Adrenal gland (tissue), 12 donors: ENCODE data around the gene UNC5A. TPM values are rescaled to one million over a fixed set of nuclear protein-coding genes. Genes with fewer than 3 reads are reported as not detected.

Experiments
- DNase-seq, 7 donors: peaks; one replicate each; pipeline ENCODE4 v3.0.0-alpha.2; 2019 to 2020
- H3K27ac ChIP-seq, 5 donors: fragments of 200-600 bp; sonication (generic) in 4 of 5; 1 replicate in 3 of 5; 2 replicates in 2 of 5; pipeline versions ENCODE4 v1.5.1 to v1.8.0; 2016 to 2020; ENCODE audit warnings: mild to moderate bottlenecking in 1 of 5
- H3K27me3 ChIP-seq: fragments of 200-600 bp; 2 replicates; pipeline ENCODE4 v1.8.0; 2021
- H3K36me3 ChIP-seq, 2 donors: fragments of 200-600 bp; replicated peaks in 1 of 2; 1 replicate in 1 of 2; 2 replicates in 1 of 2; pipeline versions ENCODE4 v1.5.1 to v1.8.0; 2018 to 2022
- H3K4me1 ChIP-seq, 2 donors: fragments of 200-600 bp; replicated peaks in 1 of 2; 1 replicate in 1 of 2; 2 replicates in 1 of 2; pipeline versions ENCODE4 v1.5.1 to v1.8.0; 2018 to 2021
- H3K4me3 ChIP-seq, 4 donors: fragments of 200-600 bp; sonication (generic) in 3 of 4; one replicate each; pipeline ENCODE4 v1.5.1; 2016 to 2018
- H3K9me3 ChIP-seq, 3 donors: fragments of 200-600 bp; sonication (generic) in 1 of 3; replicated peaks in 1 of 3; 1 replicate in 2 of 3; 2 replicates in 1 of 3; pipeline versions ENCODE4 v1.5.1 to v1.8.0; 2016 to 2021
- POLR2A ChIP-seq, 2 donors: fragments of 450-650 bp; IDR thresholded peaks; one replicate each; pipeline ENCODE4 v1.6.1; 2017; ENCODE audit warnings: antibody characterized with exemption in 2 of 2, mild to moderate bottlenecking in 2 of 2, moderate library complexity in 1 of 2
- WGBS, 4 donors: extraction: QIAGEN DNeasy Blood & Tissue Kit in 2 of 4; methylation state at CpG; one replicate each; pipeline versions ENCODE4 v1.1.5 to v1.1.7; 2013 to 2017; 5-methylcytosine and 5-hydroxymethylcytosine counted together
- intact Hi-C, 2 donors: fragments of 100-400 bp; cut with DNase I; formaldehyde crosslinking; loops; one replicate each; pipeline versions ENCODE4 v1.14.1 to v1.15.0; 2022 to 2023
- polyA plus RNA-seq, 3 donors: library from polyadenylated mRNA; stranded (reverse); fragments of 200-250 nt in 2 of 3; fragments of 350-450 nt in 1 of 3; fragmentation: Illumina TruSeq in 1 of 3; extraction: RNeasy Lipid Tissue Mini Kit (QIAGEN cat#74804) in 1 of 3; gene quantifications; one replicate each; pipeline ENCODE4 v1.2.3, GENCODE V29; 2013 to 2014
- total RNA-seq, 9 donors: library from RNA; depleted of rRNA in 4 of 9; stranded (reverse); fragments of >200 nt in 4 of 9; fragments of 120-200 nt in 1 of 9; fragmentation: NEBNext Ultra II Directional in 1 of 9; extraction: Animal tissue kit (Norgen Biotek cat#: 25700) in 1 of 9; gene quantifications; one replicate each; pipeline versions ENCODE4 v1.1.0 to v1.2.4, GENCODE V29; 2013 to 2023
- TF ChIP-seq, protein P1 (sequence below), 6 experiments: fragments of 450-650 bp in 4 of 6; fragments of 200-600 bp in 2 of 6; sonication (generic) in 1 of 6; IDR thresholded peaks; 1 replicate in 5 of 6; 2 replicates in 1 of 6; pipeline versions ENCODE4 v1.5.1 to v1.8.0; 2016 to 2021; ENCODE audit warnings: antibody characterized with exemption in 6 of 6, mild to moderate bottlenecking in 2 of 6, moderate library complexity in 1 of 6
- donor health status: healthy with polysubstance abuse.
- donor health status: Bipolar disorder and iron deficiency.
- donor health status: DM: yes; HTN: yes; CAD: no.
- donor health status: DM: no; HTN: no; CAD: no.
- donor health status: DM: no; HTN: no; CAD: no.
- donor health status: DM: yes; HTN: yes; CAD: no.

Gene UNC5A
- total and polyA plus RNA-seq, 12 donors: 0.06 to 19.7 (median 3.5) TPM; not detected in 2

DNA sequence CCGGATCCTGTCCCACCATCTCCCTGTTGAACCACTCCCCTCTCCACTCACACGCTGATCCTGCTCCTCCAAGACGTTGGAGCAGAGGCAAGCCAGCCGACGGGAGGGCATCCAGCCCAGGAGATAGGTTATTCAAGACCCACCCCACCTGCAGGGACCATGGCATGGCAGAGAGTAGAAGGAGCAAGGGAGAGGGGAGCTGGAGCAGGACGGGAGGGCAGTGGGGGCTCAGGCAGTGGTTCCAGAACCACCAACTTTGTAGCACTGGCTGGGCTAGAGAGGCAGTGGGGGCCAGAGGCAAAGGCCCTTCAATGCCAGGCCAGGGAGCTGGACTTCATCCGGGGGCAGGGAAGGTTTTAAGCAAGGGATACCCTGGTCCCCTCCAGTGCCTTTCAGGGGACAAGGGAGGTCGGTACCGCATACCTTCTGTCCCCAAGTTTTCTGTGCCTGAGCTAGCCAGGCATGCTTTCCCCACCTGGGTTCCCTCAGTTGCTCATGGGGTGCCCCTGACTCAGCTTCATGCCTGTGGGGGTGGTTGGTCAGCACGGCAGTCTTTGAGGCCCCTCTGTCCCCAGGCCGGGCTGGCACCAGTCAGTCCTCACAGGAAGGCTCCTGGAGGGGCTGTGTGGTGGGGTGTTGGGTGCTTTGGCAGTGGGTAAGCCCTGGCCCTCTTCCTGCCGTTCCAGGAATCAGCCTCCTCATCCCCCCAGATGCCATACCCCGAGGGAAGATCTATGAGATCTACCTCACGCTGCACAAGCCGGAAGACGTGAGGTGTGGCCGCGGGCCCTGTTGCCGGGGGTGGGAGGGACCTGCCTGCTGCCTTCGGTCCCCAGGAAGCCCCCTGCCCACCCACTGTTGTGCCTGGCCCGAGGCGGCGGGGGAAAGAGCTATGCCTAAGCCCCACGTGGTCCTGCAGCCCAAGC is 66.4 kb downstream of the UNC5A start:
- no peak for DNase-seq
- Histone ChIP-seq H3K27me3 (peaks cover 4% of the 10 kb centered on the region), H3K27ac (no peak overlapping the region), H3K9me3 (no peaks in the 10 kb centered on the region), H3K4me3 (no peak overlapping the region), H3K4me1 (no peaks in the 10 kb centered on the region), H3K36me3 (no peaks in the 10 kb centered on the region)
- WGBS, 4 donors: 53 to 68% (median 57%) methylated on average over 10 to 24 of the region's 24 CpGs
- TF ChIP-seq POLR2A (IDR thresholded peaks at IDR 0.05): no peak
- TF ChIP-seq, protein P1, sequence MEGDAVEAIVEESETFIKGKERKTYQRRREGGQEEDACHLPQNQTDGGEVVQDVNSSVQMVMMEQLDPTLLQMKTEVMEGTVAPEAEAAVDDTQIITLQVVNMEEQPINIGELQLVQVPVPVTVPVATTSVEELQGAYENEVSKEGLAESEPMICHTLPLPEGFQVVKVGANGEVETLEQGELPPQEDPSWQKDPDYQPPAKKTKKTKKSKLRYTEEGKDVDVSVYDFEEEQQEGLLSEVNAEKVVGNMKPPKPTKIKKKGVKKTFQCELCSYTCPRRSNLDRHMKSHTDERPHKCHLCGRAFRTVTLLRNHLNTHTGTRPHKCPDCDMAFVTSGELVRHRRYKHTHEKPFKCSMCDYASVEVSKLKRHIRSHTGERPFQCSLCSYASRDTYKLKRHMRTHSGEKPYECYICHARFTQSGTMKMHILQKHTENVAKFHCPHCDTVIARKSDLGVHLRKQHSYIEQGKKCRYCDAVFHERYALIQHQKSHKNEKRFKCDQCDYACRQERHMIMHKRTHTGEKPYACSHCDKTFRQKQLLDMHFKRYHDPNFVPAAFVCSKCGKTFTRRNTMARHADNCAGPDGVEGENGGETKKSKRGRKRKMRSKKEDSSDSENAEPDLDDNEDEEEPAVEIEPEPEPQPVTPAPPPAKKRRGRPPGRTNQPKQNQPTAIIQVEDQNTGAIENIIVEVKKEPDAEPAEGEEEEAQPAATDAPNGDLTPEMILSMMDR (IDR thresholded peaks at IDR 0.05): no peak
- intact Hi-C loops: no loop called here

DNA sequence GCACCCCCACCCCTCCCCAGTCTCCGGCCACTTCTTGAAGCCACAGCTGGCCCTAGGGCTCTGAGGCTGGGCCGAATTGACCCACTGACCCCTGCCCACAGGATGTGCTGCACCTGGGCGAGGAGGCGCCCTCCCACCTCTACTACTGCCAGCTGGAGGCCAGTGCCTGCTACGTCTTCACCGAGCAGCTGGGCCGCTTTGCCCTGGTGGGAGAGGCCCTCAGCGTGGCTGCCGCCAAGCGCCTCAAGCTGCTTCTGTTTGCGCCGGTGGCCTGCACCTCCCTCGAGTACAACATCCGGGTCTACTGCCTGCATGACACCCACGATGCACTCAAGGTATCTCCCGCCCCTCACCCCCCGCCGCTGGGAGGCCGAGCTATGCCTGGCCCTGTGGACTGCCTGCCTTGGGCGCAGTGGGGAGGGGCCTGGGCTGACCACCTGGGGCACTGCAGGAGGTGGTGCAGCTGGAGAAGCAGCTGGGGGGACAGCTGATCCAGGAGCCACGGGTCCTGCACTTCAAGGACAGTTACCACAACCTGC is 67.5 kb downstream of the UNC5A start:
- Histone ChIP-seq H3K4me1 (no peaks in the 10 kb centered on the region), H3K36me3 (no peaks in the 10 kb centered on the region), H3K27me3 (peaks cover 4% of the 10 kb centered on the region), H3K9me3 (no peaks in the 10 kb centered on the region), H3K4me3 (no peak overlapping the region), H3K27ac (no peak overlapping the region)
- 72 to 78% (median 76%) methylated on average over 11 to 21 of the region's 21 CpGs; no CpG with 5 or more reads in 1 of the 4 donors for WGBS, 4 donors
- DNase-seq: no peak
- intact Hi-C loops: no loop called here
- TF ChIP-seq, protein P1 (IDR thresholded peaks at IDR 0.05): no peak
- TF ChIP-seq POLR2A (IDR thresholded peaks at IDR 0.05): no peak

DNA sequence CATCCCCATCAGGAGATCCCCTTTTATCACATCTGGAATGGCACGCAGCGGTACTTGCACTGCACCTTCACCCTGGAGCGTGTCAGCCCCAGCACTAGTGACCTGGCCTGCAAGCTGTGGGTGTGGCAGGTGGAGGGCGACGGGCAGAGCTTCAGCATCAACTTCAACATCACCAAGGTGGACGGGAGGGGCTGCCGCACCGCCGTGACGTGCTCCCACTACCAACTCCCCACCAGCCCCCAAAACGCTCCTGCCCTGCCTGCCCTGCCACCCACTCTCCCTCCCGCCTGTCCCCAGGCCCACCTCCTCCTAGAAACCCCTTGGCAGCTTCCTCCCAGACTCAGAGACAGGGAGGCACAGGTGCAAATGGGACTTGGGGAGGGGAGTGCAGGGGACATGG is 68.1 kb downstream of the UNC5A start:
- WGBS, 4 donors: 86 to 97% (median 90%) methylated on average over 2 to 12 of the region's 12 CpGs
- Histone ChIP-seq H3K9me3 (no peaks in the 10 kb centered on the region), H3K4me1 (no peaks in the 10 kb centered on the region), H3K4me3 (no peak overlapping the region), H3K36me3 (no peaks in the 10 kb centered on the region), H3K27me3 (peaks cover 4% of the 10 kb centered on the region), H3K27ac (no peak overlapping the region)
- intact Hi-C loops: no loop called here
- TF ChIP-seq POLR2A (IDR thresholded peaks at IDR 0.05): no peak
- TF ChIP-seq, protein P1 (IDR thresholded peaks at IDR 0.05): no peak
- no peak for DNase-seq

DNA sequence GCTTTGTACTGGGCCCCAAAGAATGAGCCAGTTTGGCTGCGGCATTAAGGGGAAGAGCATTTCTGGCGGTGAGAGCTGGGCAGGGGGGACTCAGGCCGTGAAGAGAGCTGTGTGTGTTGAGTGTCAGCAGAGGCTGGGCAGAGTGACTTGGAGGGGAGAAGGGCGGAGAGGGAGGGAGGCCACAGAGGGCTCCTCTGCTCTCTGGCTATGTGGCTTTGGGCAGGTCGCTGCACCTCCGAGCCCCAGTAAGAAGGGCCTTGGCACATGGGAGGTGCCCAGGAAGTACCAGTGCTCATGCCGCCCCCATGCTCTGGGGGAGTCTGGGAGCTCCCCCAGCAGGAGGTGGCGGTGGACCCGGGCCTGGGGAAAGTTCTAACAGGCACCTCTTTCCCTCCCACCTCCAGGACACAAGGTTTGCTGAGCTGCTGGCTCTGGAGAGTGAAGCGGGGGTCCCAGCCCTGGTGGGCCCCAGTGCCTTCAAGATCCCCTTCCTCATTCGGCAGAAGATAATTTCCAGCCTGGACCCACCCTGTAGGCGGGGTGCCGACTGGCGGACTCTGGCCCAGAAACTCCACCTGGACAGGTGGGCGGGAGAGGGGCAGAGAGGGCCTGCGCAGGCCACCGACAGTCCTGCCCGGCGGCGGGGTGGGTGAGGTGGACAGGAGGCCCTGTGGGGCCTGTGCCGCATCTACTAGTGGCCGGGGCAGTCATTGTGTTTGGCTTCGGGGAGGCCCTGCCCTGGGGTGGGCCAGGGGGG is 68.7 kb downstream of the UNC5A start:
- TF ChIP-seq, protein P1 (IDR thresholded peaks at IDR 0.05): no peak
- no peak for TF ChIP-seq POLR2A (IDR thresholded peaks at IDR 0.05)

More for the DNA sequence above, 68.7 kb downstream of the UNC5A start:
- Histone ChIP-seq H3K27me3 (peaks cover 4% of the 10 kb centered on the region), H3K4me3 (no peak overlapping the region), H3K4me1 (no peaks in the 10 kb centered on the region), H3K27ac (no peak overlapping the region), H3K9me3 (no peaks in the 10 kb centered on the region), H3K36me3 (no peaks in the 10 kb centered on the region)
- intact Hi-C loops: no loop called here
- 75 to 88% (median 82%) methylated on average over 14 to 23 of the region's 23 CpGs for WGBS, 4 donors
- DNase-seq: no peak
